Measurements from ENCODE around the gene ENTPD2.

- TF ChIP-seq CTCF (IDR thresholded peaks at IDR 0.05; ENCODE audit: low read depth, low read length, missing input control) (no peak), MAX (IDR thresholded peaks at IDR 0.05) (no peak), JUND (IDR thresholded peaks at IDR 0.05) (no peak), RAD21 (IDR thresholded peaks at IDR 0.05) (no peak), SP1 (IDR thresholded peaks at IDR 0.05) (no peak), REST (IDR thresholded peaks at IDR 0.05) (no peak), RXRA (IDR thresholded peaks at IDR 0.05) (no peak), ATF3 (IDR thresholded peaks at IDR 0.05) (no peak), FOXA1 (IDR thresholded peaks at IDR 0.05) (no peak)
These were observed 43.7 kb downstream of the ENTPD2 start for GRCh38 chr9:137009938-137010732.
